GM19043 (cell line): ENCODE measurements around the gene ATP9A.
"Not testable (repeated sequence)": the region's sequence is repeated elsewhere in the genome, so short reads cannot be mapped to it uniquely, and the experiment has no call there.

Source experiments
- ATAC-seq: cut with Tn5 transposase; IDR thresholded peaks from one replicate; pipeline ENCODE4 v1.9.1; 2021; ENCODE audit warnings: low read depth; ENCODE audit not compliant: unreplicated experiment

ATP9A gene

GRCh38 chr20:51797357-51798025 lies 29.3 kb upstream of the ATP9A start:
- ATAC-seq: no peak

DNA sequence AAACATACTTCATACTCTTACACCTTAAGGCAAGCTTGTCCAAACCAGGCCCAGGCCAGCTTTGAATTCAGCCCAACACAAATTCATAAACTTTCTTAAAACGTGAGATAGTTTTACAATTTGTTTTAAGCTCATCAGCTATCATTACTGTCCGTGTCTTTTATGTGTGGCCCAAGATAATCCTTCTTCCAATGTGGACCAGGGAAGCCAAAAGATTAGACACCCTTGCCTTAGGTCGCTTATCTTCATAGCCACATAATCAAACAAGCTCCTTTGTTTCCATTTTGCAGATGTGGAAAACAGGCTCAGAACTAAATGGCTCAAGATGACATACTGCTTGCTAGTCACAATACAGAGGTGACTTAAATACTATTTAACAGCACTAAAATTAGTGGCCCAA lies 28.1 kb upstream of the ATP9A start:
- no peak for ATAC-seq

GRCh38 chr20:51792960-51793359 lies 24.8 kb upstream of the ATP9A start:
- no peak for ATAC-seq

DNA sequence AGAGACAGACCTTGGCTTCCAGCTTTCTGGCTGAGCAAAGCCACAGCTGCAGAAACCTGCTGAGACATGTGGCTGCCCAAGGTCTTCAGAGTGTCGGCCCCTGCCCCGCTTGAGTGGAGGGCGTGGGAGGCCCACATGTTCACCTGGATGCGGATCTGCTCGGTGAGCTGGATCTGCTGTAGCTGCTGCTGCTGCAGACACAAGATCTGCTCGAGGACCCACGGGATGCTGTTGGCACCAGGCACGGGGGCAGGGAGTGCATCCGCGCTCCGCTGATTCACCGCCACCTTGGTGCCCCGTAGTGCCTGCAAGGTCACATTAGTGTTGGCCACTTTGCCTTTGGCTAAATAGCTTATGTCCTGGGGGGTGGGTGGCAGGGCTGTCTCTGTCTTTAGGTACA lies 23.4 kb upstream of the ATP9A start:
- ATAC-seq: no peak

GRCh38 chr20:51790256-51790655 lies 22.1 kb upstream of the ATP9A start:
- ATAC-seq: no peak

- no peak for ATAC-seq
These were observed 21.2 kb upstream of the ATP9A start for GRCh38 chr20:51789434-51789833.

DNA sequence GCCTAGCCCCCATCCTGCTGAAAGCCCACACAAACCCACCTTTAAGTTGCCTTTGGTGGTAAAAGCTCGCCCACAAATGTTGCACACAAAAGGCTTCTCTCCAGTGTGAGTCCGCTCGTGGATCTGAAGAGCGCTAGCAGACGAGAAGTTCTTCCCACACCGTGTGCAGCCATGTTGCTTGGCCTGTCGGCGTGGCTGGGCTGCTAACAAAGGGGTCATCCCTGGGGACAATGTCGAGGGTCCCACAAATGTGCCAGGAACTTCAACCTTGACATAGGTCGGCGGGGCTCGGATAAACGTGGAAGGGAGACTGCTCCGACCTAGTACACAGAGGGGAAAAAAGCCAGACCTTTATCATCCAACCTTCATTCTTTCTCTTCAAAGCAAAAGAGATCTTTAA lies 20.6 kb upstream of the ATP9A start:
- no peak for ATAC-seq

DNA sequence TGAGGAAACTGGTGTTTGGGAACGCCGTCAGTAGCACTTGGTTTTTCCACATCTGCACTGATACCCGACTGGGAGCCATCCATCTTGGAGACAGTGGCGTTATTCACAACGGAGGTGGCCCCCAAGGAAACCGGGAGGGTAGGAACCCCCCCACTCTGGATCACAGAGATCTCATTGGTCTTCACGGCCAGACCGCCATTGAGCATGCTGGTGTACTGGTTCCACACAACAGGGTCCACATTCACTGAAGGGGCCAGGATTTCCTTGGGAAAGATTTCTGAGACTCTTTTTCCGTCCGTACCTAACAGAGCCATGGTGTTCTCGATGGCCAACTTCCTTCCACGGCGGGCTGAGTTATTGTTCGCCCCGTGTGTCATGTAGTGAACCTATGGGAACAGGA lies 16.1 kb upstream of the ATP9A start:
- no peak for ATAC-seq

DNA sequence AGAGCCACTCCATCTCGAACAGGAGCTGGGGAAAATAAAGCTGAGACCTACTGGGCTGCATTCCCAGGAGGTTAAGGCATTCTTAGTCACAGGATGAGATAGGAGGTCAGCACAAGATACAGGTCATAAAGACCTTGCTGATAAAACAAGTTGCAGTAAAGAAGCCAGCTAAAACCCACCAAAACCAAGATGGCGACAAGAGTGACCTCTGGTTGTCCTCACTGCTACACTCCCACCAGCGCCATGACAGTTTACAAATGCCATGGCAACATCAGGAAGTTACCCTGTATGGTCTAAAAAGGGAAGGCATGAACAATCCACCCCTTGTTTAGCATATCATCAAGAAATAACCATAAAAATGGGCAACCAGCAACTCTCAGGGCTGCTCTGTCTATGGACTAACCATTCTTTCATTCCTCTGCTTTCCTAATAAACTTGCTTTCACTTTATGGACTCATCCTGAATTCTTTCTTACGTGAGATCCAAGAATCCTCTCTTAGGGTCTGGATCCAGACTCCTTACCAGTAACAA lies 10.1 kb upstream of the ATP9A start:
- not testable (repeated sequence) for ATAC-seq

DNA sequence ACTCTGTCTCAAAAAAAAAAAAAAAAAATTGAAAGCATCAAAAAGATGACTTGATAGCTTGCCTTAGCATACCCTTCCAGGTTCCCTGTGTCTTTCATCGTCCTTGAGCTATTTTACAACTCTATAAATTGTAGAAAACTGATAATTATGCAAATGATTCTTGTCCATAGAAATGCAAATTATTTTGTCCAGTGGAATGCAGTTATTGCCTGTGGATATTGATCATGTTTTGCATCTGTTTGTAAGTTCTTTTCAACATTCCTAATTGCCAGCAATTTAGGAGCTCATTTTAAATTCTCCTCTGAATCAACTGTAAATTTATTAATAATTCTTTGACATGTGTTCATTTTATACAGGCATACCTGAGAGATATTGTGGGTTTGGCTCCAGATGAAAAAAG lies 7.1 kb upstream of the ATP9A start:
- no peak for ATAC-seq

- no peak for ATAC-seq
These were observed 4.0 kb upstream of the ATP9A start for GRCh38 chr20:51772236-51772635.

DNA sequence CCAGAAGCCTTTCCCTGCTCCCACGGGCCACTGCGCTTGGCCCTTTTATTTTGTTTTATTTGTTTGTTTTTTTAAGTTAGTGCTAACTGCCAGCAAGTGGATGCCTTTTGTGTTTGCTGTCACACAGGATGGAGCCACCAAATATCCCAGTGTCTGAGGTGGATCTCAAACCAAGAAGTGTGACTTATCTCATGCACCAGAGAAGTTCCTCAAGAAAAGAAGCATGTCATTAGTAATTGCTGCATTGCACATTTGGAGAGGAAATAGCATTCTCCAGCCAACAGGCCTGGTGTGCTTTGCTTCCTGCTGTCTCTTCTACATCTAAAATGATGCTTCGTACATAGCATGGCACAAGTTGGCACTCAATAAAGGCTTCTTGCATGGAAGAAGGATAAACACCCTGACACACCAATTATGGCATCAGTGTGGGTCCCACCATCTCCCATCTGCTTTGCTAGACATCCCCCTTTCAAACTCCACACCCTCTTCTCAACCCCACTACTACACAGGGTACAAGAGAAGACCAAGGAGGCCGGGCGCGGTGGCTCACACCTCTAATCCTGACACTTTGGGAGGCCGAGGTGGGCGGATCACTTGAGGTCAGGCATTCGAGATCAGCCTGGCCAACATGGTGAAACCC lies 1.9 kb upstream of the ATP9A start:
- no peak for ATAC-seq

DNA sequence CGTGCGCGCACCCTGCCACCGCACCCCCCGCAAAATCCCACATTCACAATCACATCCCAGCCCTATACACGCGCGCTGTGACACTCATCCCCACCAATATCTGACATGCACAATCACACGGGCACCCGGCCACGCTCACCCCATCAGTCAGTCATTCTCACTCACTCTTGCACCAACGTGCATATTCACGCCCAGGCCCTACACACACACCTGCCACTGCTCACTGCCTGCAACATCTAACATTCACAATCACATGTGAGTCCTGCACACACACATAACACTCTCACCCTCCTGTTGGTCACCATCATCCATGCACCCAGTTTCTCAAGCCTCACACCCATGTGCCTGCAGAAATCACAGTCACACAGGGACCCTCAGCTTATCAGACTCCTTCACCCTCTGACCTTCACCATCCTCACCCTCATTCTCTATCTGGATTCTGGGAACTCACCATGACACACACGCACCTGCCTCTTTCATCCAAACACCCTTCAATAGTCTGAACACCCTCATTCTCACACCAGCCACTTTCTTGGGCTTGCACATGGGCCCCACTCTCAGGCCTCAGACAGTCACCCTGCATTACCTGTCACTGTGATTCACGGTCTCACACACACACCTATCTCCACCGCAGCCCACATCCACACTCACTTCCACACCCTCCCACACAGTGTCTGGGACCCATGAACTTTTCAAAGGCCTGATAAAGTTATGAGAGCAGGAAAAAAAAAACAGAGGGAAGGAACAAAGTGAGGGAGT lies 748 bp upstream of the ATP9A start:
- ATAC-seq: no peak

GRCh38 chr20:51766994-51767866 lies 960 bp downstream of the ATP9A start:
- ATAC-seq: no peak

- ATAC-seq: not testable (repeated sequence)
These were observed 2.8 kb downstream of the ATP9A start for GRCh38 chr20:51765381-51765780.

- ATAC-seq: no peak
These were observed 4.1 kb downstream of the ATP9A start for GRCh38 chr20:51763965-51764602.

DNA sequence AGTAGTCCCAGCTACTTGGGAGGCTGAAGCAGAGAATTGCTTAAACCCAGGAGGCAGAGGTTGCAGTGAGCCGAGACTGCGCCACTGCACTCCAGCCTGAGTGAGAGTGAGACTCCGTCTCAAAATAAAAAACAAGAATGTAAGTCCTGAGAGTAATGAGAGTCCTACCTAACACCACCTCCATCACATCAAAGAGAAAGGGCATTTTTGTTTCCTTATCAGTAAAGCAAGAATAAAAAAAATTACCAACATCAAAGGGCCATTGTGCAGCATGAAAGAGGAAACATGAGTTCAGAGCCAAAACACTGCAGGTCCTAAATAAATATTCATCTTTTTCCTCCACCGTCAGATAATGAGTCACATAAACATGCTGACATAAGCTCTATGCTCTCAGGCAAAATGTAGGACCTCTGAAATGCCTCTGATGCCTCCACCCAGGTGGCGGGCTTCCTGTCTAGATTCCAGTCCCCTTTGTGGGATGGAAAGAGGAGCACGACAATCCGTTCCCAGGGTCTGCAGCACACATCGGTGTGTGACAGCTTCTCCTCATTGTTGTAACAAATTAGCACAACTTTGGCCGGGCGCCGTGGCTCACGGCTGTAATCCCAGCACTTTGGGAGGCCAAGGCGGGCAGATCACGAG lies 7.2 kb downstream of the ATP9A start:
- ATAC-seq: no peak

- ATAC-seq: no peak
These were observed 8.2 kb downstream of the ATP9A start for GRCh38 chr20:51759769-51760510.

GRCh38 chr20:51758978-51759544 lies 9.1 kb downstream of the ATP9A start:
- ATAC-seq: no peak
